K562 (cell line): ENCODE data around the gene JPH2. TPM values are rescaled to one million over a fixed set of nuclear protein-coding genes. Genes with fewer than 3 reads are reported as not detected.

Source experiments
- ATAC-seq: fragments of 200-7000 bp; cut with Tn5 transposase; 3 replicates; pipeline ENCODE4 v1.9.1; 2020; ENCODE audit warnings: moderate library complexity
- BruUV-seq: library from RNA; stranded (reverse); fragments of 400-500 nt; replicated peaks from 2 replicates; lab custom pipeline; 2021; lab: Mats Ljungman, UMichigan
- CTCF ChIA-PET: fragments of 300-600 bp; formaldehyde crosslinking; extraction: SDS; loops from one replicate; lab custom pipeline; 2021; ENCODE audit warnings: low intra/inter-chr PET ratio; lab: Yijun Ruan, JAX
- POLR2A ChIA-PET: fragments of 300-600, 350-650 bp; sonication (Branson Sonifier 250); formaldehyde crosslinking; extraction: SDS; loops from one replicate; lab custom pipeline; 2021; ENCODE audit warnings: antibody characterized with exemption, inconsistent platforms; lab: Yijun Ruan, JAX
- DNase-seq, 4 experiments: peaks; one replicate each; pipeline versions ENCODE4 v3.0.0 to v3.0.0-alpha.2; 2011 to 2018; ENCODE audit warnings: low spot score in 3 of 4, mixed read lengths in 3 of 4; ENCODE audit errors: extremely low read depth in 1 of 4
- FAIRE-seq: peaks from 2 replicates; lab custom pipeline; 2011; peaks lifted over from hg19 to GRCh38; lab: Jason Lieb, UNC
- H2AFZ ChIP-seq: 2 replicates; pipeline ENCODE4 v1.6.0; 2011; ENCODE audit warnings: low read depth, low read length, control low read depth, inconsistent platforms
- H3K27ac ChIP-seq: fragments of 200-600 bp; 3 replicates; pipeline ENCODE4 v1.8.0; 2011; ENCODE audit warnings: low read depth, mild to moderate bottlenecking, control low read depth, inconsistent platforms, low read length, moderate library complexity, mixed read lengths; ENCODE audit errors: extremely low read depth
- H3K27me3 ChIP-seq, 2 experiments: fragments of 300-600 bp in 1 of 2; 2 replicates in 1 of 2; 3 replicates in 1 of 2; pipeline versions ENCODE4 v1.6.0 to v1.8.0; 2011; ENCODE audit warnings: inconsistent platforms in 2 of 2, low read length in 2 of 2, mild to moderate bottlenecking in 1 of 2, mixed read lengths in 1 of 2, moderate library complexity in 1 of 2; ENCODE audit not compliant: control insufficient read depth in 2 of 2, insufficient read depth in 2 of 2
- H3K36me3 ChIP-seq: fragments of 300-600 bp; 3 replicates; pipeline ENCODE4 v1.8.0; 2011; ENCODE audit warnings: mild to moderate bottlenecking, low read length, inconsistent platforms; ENCODE audit not compliant: control insufficient read depth, insufficient read depth
- H3K4me1 ChIP-seq, 2 experiments: fragments of 200-600 bp in 1 of 2; replicated peaks in 1 of 2; 2 replicates in 1 of 2; 3 replicates in 1 of 2; pipeline versions ENCODE4 v1.5.1 to v1.8.0; 2011; ENCODE audit warnings: inconsistent platforms in 2 of 2, low read length in 2 of 2, mild to moderate bottlenecking in 1 of 2, mixed read lengths in 1 of 2, moderate library complexity in 1 of 2; ENCODE audit not compliant: control insufficient read depth in 2 of 2, insufficient read depth in 2 of 2
- H3K4me2 ChIP-seq: 2 replicates; pipeline ENCODE4 v1.6.1; 2011; ENCODE audit warnings: low read length, control low read depth, inconsistent platforms, mixed read lengths; ENCODE audit not compliant: insufficient read depth
- H3K4me3 ChIP-seq: fragments of 200-600 bp; sonication (generic), shearing (Covaris generic); 2 replicates; pipeline ENCODE4 v1.5.1; 2016; ENCODE audit warnings: control low read depth, inconsistent platforms
- H3K79me2 ChIP-seq: fragments of 200-600 bp; 3 replicates; pipeline ENCODE4 v1.8.0; 2011; ENCODE audit warnings: low read length, inconsistent platforms; ENCODE audit not compliant: control insufficient read depth, insufficient read depth
- H3K9ac ChIP-seq, 2 experiments: 2 replicates each; pipeline versions ENCODE4 v1.6.0 to v1.6.1; 2011; ENCODE audit warnings: low read depth in 2 of 2, low read length in 2 of 2, control low read depth in 1 of 2, inconsistent platforms in 1 of 2, mild to moderate bottlenecking in 1 of 2, mixed read lengths in 1 of 2; ENCODE audit not compliant: insufficient read depth in 1 of 2
- H3K9me1 ChIP-seq: one replicate; pipeline ENCODE4 v1.6.0; 2011; ENCODE audit warnings: inconsistent platforms, mild to moderate bottlenecking, low read length, moderate library complexity; ENCODE audit not compliant: control insufficient read depth, insufficient read depth
- H3K9me3 ChIP-seq: replicated peaks from 2 replicates; pipeline ENCODE4 v1.5.1; 2011; ENCODE audit warnings: low read depth, low read length, inconsistent platforms; ENCODE audit not compliant: control insufficient read depth, insufficient read depth
- H4K20me1 ChIP-seq: replicated peaks from 2 replicates; pipeline ENCODE4 v1.6.1; 2011; ENCODE audit warnings: low read length, inconsistent platforms, mixed read lengths; ENCODE audit not compliant: control insufficient read depth, insufficient read depth
- E2F6 ChIP-seq, 2 experiments: IDR thresholded peaks; 2 replicates each; pipeline ENCODE4 v1.6.1; 2011; ENCODE audit warnings: borderline replicate concordance in 1 of 2, control low read depth in 1 of 2, low read depth in 1 of 2, low read length in 1 of 2, mild to moderate bottlenecking in 1 of 2, mixed read lengths in 1 of 2, moderate library complexity in 1 of 2; ENCODE audit not compliant: insufficient read depth in 1 of 2, insufficient read length in 1 of 2, poor library complexity in 1 of 2, severe bottlenecking in 1 of 2; ENCODE audit errors: extremely low read depth in 1 of 2
- FOSL1 ChIP-seq: fragments of 200-800 bp; sonication (Bioruptor generic); conservative IDR thresholded peaks from 2 replicates; pipeline ENCODE4 v1.6.1; 2016; ENCODE audit warnings: missing genetic modification characterization, missing compliant biosample characterization
- TBL1XR1 ChIP-seq, 2 experiments: IDR thresholded peaks; 2 replicates each; pipeline ENCODE4 v1.6.1; 2012; ENCODE audit warnings: improper control_type of control experiment in 2 of 2, low read length in 2 of 2, mild to moderate bottlenecking in 1 of 2
- ZC3H4 ChIP-seq: sonication (generic); formaldehyde crosslinking; IDR thresholded peaks from 2 replicates; pipeline ENCODE4 v1.9.0; 2021; ENCODE audit warnings: missing genetic modification reagents, borderline replicate concordance
- ZNF143 ChIP-seq: sonication (generic); formaldehyde crosslinking; IDR thresholded peaks from 2 replicates; pipeline ENCODE4 v1.9.0; 2022; ENCODE audit warnings: mild to moderate bottlenecking, missing genetic modification reagents
- WGBS: fragments of 100-300 bp; shearing (Covaris generic); methylation state at CpG from one replicate; pipeline ENCODE4 v1.1.6; 2016; ENCODE audit warnings: low coverage, mixed read lengths; ENCODE audit not compliant: insufficient coverage; ENCODE audit errors: missing lambda C conversion rate; 5-methylcytosine and 5-hydroxymethylcytosine counted together
- in situ Hi-C: fragments of 300-500 bp; cut with MboI; formaldehyde crosslinking; loops from 4 replicates; pipeline ENCODE4 v1.15.0; 2018; ENCODE audit warnings: inconsistent platforms, mixed read lengths
- intact Hi-C: fragments of 100-400 bp; cut with micrococcal nuclease; formaldehyde crosslinking; loops from 2 replicates; pipeline ENCODE4 v1.14.2; 2022
- polyA plus RNA-seq, 8 experiments: library from polyadenylated mRNA; depleted of rRNA in 4 of 8; stranded (reverse) in 5 of 8; unstranded in 3 of 8; fragments of >200 nt; fragmentation: Nextera tagmentation in 2 of 8; fragmentation: Illumina TruSeq in 1 of 8; extraction: Ambion mirVana in 2 of 8; extraction: Trizol in 1 of 8; gene quantifications; 2 replicates each; pipeline versions ENCODE4 v1.2.1 to v1.2.3, GENCODE V29; 2011 to 2014; ENCODE audit warnings: inconsistent platforms in 1 of 8, missing spikeins in 1 of 8
- total RNA-seq, 7 experiments: library from RNA; depleted of rRNA in 6 of 7; stranded (reverse); fragments of >200 nt in 6 of 7; fragmentation: Illumina TruSeq in 2 of 7; extraction: Trizol in 2 of 7; gene quantifications; 2 replicates each; pipeline versions ENCODE4 v1.2.1 to v1.2.3, GENCODE V29; 2011 to 2021; ENCODE audit warnings: low replicate concordance in 1 of 7
- TF ChIP-seq, protein P1 (sequence below): fragments of 450-650 bp; IDR thresholded peaks from 2 replicates; pipeline ENCODE4 v1.7.1; 2018; ENCODE audit warnings: mild to moderate bottlenecking, low read depth; ENCODE audit not compliant: partially characterized antibody

Gene JPH2
- total and polyA plus RNA-seq, 9 of the 15 experiments (the other 6 are each of a cell fraction or from before 2014, with no cell fraction given) = not detected

- Histone ChIP-seq H3K79me2 (no peaks in the 10 kb centered on the region), H3K9me3 (no peaks in the 10 kb centered on the region), H3K4me1 (peaks cover 0 to 3% of the 10 kb centered on the region in 2 experiments; a peak in 2 of 5 replicates), H3K27ac (no peak overlapping the region), H2AFZ (no peak overlapping the region), H3K9ac (no peak overlapping the region), H4K20me1 (peaks cover 10% of the 10 kb centered on the region; the same call in 1 of the 2 replicates), H3K36me3 (no peaks in the 10 kb centered on the region), H3K4me3 (no peak overlapping the region), H3K9me1 (no peaks in the 10 kb centered on the region), H3K27me3 (peaks cover 2 to 27% of the 10 kb centered on the region in 2 experiments; a peak in 4 of 5 replicates), H3K4me2 (no peak overlapping the region)
- in situ Hi-C loops = no loop called here
- CTCF ChIA-PET = interaction anchor here (0.6 kb wide), 1 partner anchor 1935 kb away, joined by 3 read pairs; no protein-coding TSS in a partner anchor
- intact Hi-C loops = no loop called here
- no peak for TF ChIP-seq ZC3H4 (CRISPR knock-in tag)
- TF ChIP-seq FOSL1 = no peak
- TF ChIP-seq, protein P1, sequence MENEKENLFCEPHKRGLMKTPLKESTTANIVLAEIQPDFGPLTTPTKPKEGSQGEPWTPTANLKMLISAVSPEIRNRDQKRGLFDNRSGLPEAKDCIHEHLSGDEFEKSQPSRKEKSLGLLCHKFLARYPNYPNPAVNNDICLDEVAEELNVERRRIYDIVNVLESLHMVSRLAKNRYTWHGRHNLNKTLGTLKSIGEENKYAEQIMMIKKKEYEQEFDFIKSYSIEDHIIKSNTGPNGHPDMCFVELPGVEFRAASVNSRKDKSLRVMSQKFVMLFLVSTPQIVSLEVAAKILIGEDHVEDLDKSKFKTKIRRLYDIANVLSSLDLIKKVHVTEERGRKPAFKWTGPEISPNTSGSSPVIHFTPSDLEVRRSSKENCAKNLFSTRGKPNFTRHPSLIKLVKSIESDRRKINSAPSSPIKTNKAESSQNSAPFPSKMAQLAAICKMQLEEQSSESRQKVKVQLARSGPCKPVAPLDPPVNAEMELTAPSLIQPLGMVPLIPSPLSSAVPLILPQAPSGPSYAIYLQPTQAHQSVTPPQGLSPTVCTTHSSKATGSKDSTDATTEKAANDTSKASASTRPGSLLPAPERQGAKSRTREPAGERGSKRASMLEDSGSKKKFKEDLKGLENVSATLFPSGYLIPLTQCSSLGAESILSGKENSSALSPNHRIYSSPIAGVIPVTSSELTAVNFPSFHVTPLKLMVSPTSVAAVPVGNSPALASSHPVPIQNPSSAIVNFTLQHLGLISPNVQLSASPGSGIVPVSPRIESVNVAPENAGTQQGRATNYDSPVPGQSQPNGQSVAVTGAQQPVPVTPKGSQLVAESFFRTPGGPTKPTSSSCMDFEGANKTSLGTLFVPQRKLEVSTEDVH = no peak
- TF ChIP-seq E2F6 (IDR thresholded peaks at IDR 0.05; ENCODE audit: borderline replicate concordance in 1 of 2, extremely low read depth in 1 of 2, insufficient read depth in 1 of 2, insufficient read length in 1 of 2, low read depth in 1 of 2, low read length in 1 of 2, poor library complexity in 1 of 2, severe bottlenecking in 1 of 2) = no peak
- TF ChIP-seq ZNF143 = no peak
- no peak for TF ChIP-seq TBL1XR1 (IDR thresholded peaks at IDR 0.05; ENCODE audit: low read length in 2 of 2)
- POLR2A ChIA-PET = interaction anchor here (1.1 to 1.3 kb wide), 2 partner anchors 8 to 10 kb away, joined by 3 read pairs; no protein-coding TSS in a partner anchor
- 10% methylated on average over 5 of the region's 5 CpGs for WGBS
- no TSS peak for BruUV-seq
- no peak for DNase-seq
- FAIRE-seq = no peak
- ATAC-seq = no peak
These were observed 36.7 kb upstream of the JPH2 start for GRCh38 chr20:44223721-44224120.
